MM.1S (cell line): ENCODE data around the gene TSEN2.

ENCODE experiments used
- CTCF ChIP-seq: fragments of 300-600 bp; sonication (generic); IDR thresholded peaks from 2 replicates; pipeline ENCODE4 v1.5.1; 2016; ENCODE audit warnings: antibody characterized with exemption, low read length, mixed read lengths
- EZH2 ChIP-seq: fragments of 300-600 bp; sonication (generic); optimal IDR thresholded peaks from 2 replicates; pipeline ENCODE3; 2017; ENCODE audit warnings: low read depth, mild to moderate bottlenecking, antibody characterized with exemption, low read length, mixed read lengths
- EZH2phosphoT487 ChIP-seq: fragments of 300-600 bp; sonication (generic); IDR thresholded peaks from 2 replicates; pipeline ENCODE4 v1.6.1; 2018; ENCODE audit warnings: antibody characterized with exemption, low read length

- TF ChIP-seq CTCF: no peak
- no peak for TF ChIP-seq EZH2phosphoT487
- TF ChIP-seq EZH2: no peak
These were observed 32.8 kb upstream of the TSEN2 start for GRCh38 chr3:12451481-12451880.
